Fibroblast of skin of abdomen (primary cell): Measurements from ENCODE around the gene KLRC3.
"Not testable (repeated sequence)": the region's sequence is repeated elsewhere in the genome, so short reads cannot be mapped to it uniquely, and the experiment has no call there.

ENCODE experiments used
- DNase-seq: peaks from one replicate; pipeline ENCODE4 v3.0.0-alpha.2; 2013

The KLRC3 gene

DNA sequence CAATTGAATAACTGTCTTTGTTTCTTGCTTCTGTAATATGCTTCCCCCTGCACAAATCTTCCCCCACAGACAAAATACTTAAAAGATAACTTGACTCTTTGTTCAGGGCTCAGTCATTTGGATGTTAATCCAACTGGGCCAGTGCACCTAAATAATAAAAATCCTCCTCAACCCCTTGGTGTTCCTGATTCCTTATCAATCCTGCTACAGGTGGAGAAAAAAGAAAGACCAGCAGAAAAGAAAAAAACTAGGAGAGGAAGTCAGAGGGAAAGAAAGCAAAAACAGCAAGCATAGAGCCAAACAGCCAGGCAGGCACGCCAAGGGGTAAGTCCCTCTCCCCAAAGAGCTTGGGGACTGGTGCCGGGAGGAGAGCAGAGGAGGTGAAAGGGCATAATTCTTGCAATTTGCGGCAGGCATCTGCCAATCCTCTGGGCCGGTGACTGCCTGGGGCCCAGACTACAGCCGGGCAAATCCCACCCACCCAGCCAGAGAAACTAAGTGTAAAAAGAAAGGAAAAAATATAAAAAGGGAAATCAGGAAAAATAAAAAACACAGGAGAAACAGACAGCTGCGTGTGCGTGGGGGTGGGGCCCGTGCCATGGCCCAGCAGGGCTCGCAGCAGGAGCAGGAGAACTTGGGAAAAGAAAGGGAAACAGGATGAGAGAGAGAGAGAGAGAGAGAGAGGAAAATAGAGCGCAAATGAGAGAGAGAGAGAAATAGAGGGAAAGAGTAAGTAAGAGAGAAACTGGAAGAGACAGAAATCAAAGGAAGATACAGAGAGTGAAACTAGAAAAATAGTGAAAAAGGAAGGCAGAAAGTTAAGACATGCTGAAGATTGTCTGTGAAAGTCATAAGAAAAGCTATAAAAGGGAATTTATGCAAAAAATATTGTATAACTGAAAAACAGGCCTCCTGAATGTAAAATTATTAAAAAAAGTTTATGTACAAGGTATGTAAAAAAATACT lies 51.9 kb downstream of the KLRC3 start:
- no peak for DNase-seq

GRCh38 chr12:10367714-10368113 lies 52.7 kb downstream of the KLRC3 start:
- DNase-seq, result not testable (repeated sequence)

DNA sequence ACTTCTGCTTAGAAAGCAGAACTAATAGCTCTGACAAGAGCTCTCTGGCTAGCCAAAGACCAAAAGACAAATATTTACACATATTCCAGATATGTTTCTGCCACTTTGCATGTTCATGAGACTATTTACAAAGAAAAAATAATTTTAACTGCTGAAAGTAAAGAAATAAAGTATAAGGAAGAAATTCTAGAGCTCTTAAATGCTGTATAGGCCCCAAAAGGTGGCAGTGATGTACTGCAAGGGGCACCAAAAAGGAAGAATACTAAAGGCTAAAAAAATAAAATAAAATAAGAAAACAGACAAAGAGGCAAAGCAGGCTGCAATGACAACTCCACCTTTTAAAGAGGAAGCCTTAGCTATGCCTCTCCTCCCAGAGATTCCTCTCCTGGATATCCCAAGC lies 53.5 kb downstream of the KLRC3 start:
- no peak for DNase-seq

DNA sequence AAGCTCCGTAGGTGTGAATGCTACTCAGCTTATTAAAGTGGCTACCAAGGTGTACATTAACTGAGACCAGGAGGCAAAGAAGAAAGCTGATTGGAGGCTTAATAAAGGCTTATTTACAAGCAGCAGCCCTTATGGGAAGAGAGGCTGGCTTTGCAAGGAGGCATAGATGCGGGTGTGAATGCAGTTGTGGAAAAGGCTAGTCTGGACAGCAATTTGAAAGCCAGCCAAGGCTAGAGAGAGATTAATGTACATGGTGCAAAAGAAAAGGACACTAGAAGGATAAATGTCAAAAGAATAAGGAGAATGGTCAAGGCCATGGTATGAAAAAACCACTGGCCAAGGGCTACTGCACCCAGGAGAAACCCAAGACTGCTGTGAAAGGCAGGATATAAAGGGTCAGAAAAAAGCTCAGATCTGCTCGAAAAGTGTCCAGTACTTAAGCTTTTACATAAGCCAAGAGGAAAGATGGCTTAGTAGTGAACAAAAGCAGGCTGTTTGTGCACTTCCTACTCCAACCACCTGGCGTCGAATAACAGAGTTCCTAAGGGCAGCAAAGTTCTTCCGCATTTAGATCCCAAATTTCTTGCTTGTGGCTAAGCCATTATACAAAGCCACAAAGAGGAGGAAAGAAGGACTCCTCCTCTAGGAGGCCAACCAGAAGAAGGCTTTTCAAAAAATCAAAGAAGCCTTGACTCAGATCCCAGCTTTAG lies 54.5 kb downstream of the KLRC3 start:
- peak; percentile 45 for DNase-seq

- peak; percentile 83 for DNase-seq
These were observed 55.4 kb downstream of the KLRC3 start for GRCh38 chr12:10364815-10365622.

DNA sequence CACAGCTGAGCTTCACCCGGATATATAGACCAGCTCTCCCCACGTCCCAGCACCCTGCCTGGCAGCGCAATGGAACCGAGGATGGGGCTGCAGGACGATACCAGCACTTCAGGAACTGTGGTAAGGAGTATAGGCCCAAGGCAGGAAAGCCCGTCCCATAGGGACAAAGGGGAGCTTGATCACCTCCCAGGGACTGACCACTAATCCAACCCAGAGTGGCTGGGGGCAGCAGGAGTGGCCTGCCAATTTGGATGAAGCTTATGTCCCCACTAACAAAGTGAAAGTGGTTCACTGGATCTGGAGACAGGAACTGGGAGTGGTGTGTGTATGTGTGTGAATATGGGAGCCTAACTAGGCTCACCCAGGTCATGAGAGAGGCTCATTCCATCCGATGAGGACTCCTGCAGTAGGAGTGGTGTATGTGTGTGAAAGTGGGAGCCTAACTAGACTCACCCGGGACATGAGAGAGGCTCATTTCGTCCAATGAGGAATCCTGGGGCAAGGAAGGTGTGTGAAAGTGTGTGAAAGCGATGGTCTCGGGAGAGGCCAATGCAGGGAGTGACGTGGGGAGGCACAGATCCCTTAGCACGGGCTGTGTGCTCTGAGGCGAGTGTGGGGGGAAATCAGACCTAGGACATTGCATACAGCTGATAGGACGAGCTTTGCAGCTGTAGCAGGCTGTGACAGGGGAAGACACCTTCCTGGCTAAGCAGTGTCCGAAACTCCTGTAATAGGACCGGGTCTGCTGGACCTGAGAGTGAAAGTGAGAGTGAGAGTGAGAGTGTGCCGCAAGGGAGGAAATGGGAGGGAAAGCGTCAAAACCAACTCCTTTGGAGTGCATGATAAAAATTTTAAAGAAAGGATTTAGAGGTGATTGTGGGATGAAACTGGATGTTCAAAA lies 56.2 kb downstream of the KLRC3 start:
- peak; percentile 42 for DNase-seq

- peak; percentile 4 for DNase-seq
These were observed 56.8 kb downstream of the KLRC3 start for GRCh38 chr12:10363658-10363913.

DNA sequence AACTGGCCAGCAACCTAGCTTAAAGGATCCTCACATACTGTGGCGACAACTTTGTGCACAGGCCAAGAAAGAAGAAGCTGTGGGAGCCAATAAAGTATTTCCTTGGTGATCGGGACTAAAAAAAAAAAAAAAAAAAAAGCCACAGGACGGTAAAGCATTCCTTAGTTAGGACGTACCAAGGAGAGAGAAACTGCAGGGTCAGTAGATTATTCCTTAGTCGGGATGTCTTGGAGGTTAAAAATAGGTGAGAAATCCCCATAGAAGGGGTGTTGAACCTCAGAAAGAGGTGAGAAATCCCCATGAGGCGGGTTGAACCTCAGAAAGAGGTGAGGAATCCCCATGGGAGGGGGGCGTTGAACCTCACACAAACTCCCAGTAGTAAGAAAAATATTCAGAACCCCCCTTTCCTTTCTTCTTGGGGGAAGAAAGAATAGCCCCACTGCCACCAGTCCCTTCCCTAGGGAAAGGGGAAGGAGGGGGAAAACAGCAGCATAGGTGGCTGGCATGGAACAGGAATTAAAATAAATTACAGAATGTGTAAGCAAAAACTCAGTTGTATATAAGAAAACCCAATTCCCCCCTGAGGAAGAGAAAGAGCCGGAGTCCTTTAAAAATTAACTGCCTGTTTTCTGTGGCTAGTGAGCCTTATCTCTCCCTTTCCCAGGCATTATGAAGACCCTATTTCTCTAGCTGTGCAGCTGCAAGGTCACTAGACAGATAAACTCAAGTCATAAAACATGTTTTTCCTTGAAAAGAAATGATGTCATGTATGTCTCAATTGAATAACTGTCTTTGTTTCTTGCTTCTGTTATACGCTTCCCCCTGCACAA lies 57.4 kb downstream of the KLRC3 start:
- peak; percentile 9 for DNase-seq

- no peak for DNase-seq
These were observed 58.1 kb downstream of the KLRC3 start for GRCh38 chr12:10362325-10362724.
